22Rv1 (cell line): Measurements from ENCODE around the gene ABI3BP.

ENCODE experiments used
- H3K27ac ChIP-seq: fragments of 450-650 bp; 2 replicates; pipeline ENCODE4 v1.5.1; 2017
- ZFX ChIP-seq: fragments of 450-650 bp; IDR thresholded peaks from 2 replicates; pipeline ENCODE4 v1.6.1; 2017; ENCODE audit warnings: antibody characterized with exemption, borderline replicate concordance
- TF ChIP-seq, protein P1 (sequence below): fragments of 450-650 bp; IDR thresholded peaks from 2 replicates; pipeline ENCODE4 v1.5.1; 2017; ENCODE audit warnings: mild to moderate bottlenecking

Gene ABI3BP

DNA sequence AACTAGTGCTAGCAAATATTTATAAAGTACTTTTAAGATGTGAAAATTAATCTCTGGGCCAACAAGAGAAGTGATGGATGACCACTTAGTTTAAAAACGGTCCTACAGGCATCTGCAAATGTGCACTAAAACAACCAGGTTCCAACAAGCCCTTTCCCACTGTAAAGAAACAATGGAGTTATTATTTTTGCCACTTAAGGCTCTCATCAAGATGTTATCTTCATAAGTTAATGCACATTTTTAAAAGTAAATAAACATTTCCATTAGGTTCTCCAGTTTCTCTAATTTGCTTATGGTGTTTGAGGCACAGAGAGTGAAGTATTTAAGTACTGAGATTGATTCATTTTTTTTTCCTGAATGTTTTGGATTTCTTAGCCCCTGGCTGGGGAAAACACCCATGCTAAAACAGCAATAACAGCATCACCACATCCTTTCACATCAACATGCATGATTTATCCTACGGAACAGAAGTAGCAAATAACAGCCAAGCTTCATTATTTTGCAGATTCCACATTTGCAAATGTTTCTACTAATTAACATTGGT lies 20.8 kb downstream of the ABI3BP start:
- H3K27ac ChIP-seq, result no peak overlapping the region
- TF ChIP-seq, protein P1, sequence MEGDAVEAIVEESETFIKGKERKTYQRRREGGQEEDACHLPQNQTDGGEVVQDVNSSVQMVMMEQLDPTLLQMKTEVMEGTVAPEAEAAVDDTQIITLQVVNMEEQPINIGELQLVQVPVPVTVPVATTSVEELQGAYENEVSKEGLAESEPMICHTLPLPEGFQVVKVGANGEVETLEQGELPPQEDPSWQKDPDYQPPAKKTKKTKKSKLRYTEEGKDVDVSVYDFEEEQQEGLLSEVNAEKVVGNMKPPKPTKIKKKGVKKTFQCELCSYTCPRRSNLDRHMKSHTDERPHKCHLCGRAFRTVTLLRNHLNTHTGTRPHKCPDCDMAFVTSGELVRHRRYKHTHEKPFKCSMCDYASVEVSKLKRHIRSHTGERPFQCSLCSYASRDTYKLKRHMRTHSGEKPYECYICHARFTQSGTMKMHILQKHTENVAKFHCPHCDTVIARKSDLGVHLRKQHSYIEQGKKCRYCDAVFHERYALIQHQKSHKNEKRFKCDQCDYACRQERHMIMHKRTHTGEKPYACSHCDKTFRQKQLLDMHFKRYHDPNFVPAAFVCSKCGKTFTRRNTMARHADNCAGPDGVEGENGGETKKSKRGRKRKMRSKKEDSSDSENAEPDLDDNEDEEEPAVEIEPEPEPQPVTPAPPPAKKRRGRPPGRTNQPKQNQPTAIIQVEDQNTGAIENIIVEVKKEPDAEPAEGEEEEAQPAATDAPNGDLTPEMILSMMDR, result no peak
- TF ChIP-seq ZFX, result no peak

DNA sequence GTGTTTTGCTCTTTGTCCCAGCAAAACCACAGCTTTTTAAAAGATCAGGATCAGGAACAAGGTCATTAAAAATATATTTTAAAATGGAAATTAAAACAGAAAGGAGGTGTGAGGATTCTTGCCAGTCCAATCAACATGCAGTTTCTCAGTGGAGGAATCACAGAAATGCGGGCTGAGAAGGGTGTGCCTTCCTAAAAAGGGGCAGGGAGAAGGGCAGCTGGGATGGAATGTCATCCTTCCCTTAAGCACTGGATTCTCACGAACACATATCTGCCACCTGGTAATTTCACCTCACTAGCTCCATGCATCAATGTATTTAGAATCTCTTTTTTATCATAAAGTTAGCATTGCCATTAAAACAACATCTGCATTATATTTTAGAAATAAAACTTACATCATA lies 21.4 kb downstream of the ABI3BP start:
- TF ChIP-seq, protein P1, result no peak
- no peak for TF ChIP-seq ZFX

DNA sequence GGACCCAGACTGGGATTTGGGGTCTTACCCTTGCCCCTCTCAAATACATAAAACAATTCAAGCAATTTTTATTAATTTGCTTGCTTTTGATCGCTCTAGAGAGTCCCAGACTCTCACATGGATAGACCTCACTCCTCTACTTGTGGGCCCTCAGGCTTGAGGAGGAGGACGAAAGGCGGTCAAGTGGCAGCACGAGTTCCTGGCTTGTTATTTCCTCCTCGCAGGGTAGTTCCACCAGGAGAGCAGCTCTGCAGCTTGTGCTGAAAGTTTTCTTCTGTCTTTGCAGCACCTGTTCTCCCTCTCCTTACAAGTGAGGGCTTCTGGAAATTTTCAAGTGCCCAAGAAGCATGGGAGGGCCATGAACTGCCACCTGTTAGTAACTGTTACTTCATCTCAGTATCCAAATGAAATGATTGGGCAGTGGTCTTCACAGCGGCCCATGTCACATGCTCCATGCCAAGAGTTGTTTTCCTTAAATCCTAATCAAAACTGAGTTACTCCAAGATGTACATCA lies 22.7 kb downstream of the ABI3BP start:
- TF ChIP-seq, protein P1, result no peak
- no peak for TF ChIP-seq ZFX
- H3K27ac ChIP-seq, result no peak overlapping the region

More for the DNA sequence above, 21.4 kb downstream of the ABI3BP start:
- H3K27ac ChIP-seq, result no peak overlapping the region

DNA sequence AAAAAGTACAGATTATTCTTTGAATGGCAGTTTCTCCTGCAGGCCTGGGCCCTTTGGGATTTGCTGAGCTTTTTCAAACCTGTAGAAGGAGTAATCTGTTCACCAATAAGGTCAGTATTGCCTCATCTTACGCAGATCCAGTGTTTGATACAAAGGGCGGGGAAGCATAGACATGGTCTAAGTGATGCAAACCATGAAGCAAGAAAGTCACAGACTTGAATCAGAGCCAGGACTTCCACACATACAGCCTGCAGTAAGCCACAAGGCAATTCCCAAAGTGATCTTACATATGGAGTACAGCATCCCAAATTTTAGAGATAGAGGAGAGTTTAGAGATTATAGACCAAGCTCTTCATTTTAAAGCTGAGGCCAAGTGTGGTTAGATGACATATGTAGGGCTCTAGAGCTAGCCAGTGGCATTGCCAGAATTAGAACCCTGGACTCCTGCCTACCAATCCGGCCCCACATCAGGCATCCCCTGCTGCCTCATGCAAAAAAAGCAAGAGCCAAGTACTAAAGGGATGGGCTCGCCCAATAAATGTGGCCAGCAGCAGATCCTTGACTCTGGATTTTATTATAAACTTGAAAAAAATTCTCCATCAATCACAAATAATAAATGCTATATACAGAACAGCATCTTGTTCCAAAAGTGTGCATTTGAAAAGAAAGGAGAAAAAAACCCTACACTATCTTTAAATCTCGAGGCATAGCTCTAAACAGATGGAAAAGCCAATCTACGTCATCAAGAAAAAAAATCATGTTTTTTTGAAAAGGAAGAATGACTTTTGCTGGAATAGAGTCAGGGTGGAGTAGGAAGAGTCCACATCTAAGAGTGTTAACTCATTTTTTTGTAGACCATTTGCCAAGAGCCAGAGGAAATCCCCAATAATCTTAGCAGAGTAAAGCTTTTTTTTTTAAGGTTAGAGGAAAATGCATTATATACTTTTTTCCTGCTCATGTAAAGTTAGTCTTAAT lies 24.0 kb downstream of the ABI3BP start:
- H3K27ac ChIP-seq, result no peak overlapping the region
- TF ChIP-seq, protein P1, result no peak

DNA sequence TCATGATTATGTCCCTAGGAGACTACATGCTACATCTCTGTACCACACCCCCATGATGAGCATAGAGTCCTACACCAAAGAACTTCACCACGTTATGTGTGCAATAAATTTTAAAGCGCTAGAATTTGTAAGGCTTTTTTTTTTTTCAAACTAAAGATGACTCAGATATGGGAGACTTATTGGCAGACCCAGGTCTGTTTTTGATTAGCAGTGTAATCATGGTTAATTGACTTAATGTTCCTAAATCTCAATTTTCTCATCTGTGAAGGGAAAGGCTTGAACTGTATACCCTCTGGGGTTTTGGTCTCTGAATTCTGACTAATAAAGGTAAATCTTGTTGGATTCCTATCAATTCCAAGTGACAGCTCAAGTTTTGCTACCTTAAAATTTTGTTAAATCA lies 26.4 kb downstream of the ABI3BP start:
- TF ChIP-seq ZFX, result no peak
- TF ChIP-seq, protein P1, result no peak
- H3K27ac ChIP-seq, result no peak overlapping the region

DNA sequence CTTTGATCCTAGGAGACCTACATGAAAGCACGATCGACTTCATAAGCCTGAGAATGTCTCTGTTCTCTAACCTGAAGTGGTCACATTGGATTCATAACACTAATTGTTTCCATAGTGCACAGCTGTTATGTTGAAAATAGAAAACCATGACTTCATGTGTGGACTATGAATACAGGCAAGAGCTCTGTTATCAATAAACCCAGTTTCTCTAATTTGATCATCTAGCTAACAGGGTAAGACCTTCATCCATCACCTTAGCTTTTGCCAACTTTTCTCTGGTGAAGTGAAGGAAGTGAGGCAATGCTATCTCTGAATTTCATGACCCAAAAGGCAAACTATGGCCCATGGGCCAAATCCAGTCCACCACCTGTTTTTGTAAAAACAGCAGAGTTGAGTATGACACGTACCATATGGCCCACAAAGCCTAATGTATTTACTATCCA lies 27.2 kb downstream of the ABI3BP start:
- no peak for TF ChIP-seq ZFX
- TF ChIP-seq, protein P1, result no peak

DNA sequence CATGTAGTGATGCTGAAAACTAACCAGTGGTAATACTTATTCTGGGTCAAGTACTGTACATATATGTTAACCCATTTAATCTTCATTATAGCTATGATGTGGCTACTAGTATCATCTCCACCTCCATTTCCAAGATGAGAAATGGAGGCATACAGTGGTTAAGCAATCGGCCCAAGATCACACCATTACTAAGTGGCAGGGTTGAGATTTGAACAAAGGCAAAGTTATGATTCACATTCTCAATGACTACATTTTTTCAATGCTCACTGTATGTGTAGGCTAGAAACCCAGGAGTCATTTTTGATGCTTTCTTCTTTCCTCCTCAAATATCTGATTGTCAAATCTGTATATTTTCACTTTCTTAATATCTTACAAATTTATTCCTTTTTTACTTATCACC lies 30.2 kb downstream of the ABI3BP start:
- TF ChIP-seq, protein P1, result no peak
- no peak for TF ChIP-seq ZFX
- no peak overlapping the region for H3K27ac ChIP-seq

More for the DNA sequence above, 27.2 kb downstream of the ABI3BP start:
- H3K27ac ChIP-seq, result no peak overlapping the region
